Kidney (tissue), 14 donors: ENCODE data around the gene SLC28A1. TPM values are rescaled to one million over a fixed set of nuclear protein-coding genes. Genes with fewer than 3 reads are reported as not detected.

Source experiments
- DNase-seq, 5 donors: peaks; one replicate each; pipeline ENCODE4 v3.0.0-alpha.2; 2013 to 2020
- FAIRE-seq: peaks from 2 replicates; lab custom pipeline; 2012; peaks lifted over from hg19 to GRCh38; lab: Jason Lieb, UNC
- H3K27ac ChIP-seq, 2 donors: one replicate each; pipeline ENCODE4 v1.7.0; 2013; ENCODE audit warnings: low read depth in 2 of 2, low read length in 2 of 2, inconsistent platforms in 1 of 2
- H3K27me3 ChIP-seq: one replicate; pipeline ENCODE4 v1.7.1; 2013; ENCODE audit warnings: low read length, inconsistent platforms; ENCODE audit not compliant: control insufficient read depth, insufficient read depth
- H3K36me3 ChIP-seq, 3 donors: one replicate each; pipeline versions ENCODE4 v1.7.0 to v1.7.1; 2013; ENCODE audit warnings: low read length in 3 of 3, control low read depth in 1 of 3, inconsistent platforms in 1 of 3; ENCODE audit not compliant: insufficient read depth in 3 of 3, control insufficient read depth in 2 of 3
- H3K4me1 ChIP-seq, 3 donors: one replicate each; pipeline versions ENCODE4 v1.7.0 to v1.7.1; 2013; ENCODE audit warnings: low read length in 3 of 3, inconsistent platforms in 1 of 3, low read depth in 1 of 3; ENCODE audit not compliant: control insufficient read depth in 2 of 3, insufficient read depth in 2 of 3
- H3K4me3 ChIP-seq, 3 donors: one replicate each; pipeline versions ENCODE4 v1.7.0 to v1.8.1; 2013; ENCODE audit warnings: low read length in 3 of 3, control low read depth in 1 of 3, inconsistent platforms in 1 of 3
- H3K9ac ChIP-seq, 3 donors: one replicate each; pipeline versions ENCODE4 v1.7.0 to v1.7.1; 2013; ENCODE audit warnings: low read length in 3 of 3, control low read depth in 1 of 3, inconsistent platforms in 1 of 3
- H3K9me3 ChIP-seq, 3 donors: one replicate each; pipeline versions ENCODE4 v1.7.0 to v1.7.1; 2013; ENCODE audit warnings: low read length in 3 of 3, control low read depth in 1 of 3, inconsistent platforms in 1 of 3; ENCODE audit not compliant: control insufficient read depth in 2 of 3, insufficient read depth in 1 of 3
- CTCF ChIP-seq: IDR thresholded peaks from 3 replicates; pipeline ENCODE4 v1.5.1; 2012; ENCODE audit warnings: mild to moderate bottlenecking, moderate library complexity, borderline replicate concordance; ENCODE audit not compliant: insufficient read depth; ENCODE audit errors: extremely low read depth
- intact Hi-C: fragments of 100-400 bp; cut with DNase I; formaldehyde crosslinking; loops from one replicate; pipeline ENCODE4 v1.11.1; 2022
- polyA plus RNA-seq: library from polyadenylated mRNA; stranded (reverse); fragments of 350-450 nt; fragmentation: Illumina TruSeq; extraction: RNeasy Lipid Tissue Mini Kit (QIAGEN cat#74804); gene quantifications from one replicate; pipeline ENCODE4 v1.2.3, GENCODE V29; 2014; ENCODE audit warnings: low read depth, low replicate concordance; ENCODE audit not compliant: insufficient read depth
- total RNA-seq: library from RNA; stranded (reverse); fragmentation: NEBNext Ultra II Directional; extraction: Animal tissue kit (Norgen Biotek cat#: 25700); gene quantifications from one replicate; pipeline ENCODE4 v1.2.1, GENCODE V29; 2021
- donor health status: control.
- donor health status: control.
- donor health status: control.
- donor health status: control.
- donor health status: control.
- donor health status: DM: yes; HTN: yes; CAD: no.
- donor health status: Normal renal cell carcinoma (clear cell type).

Gene SLC28A1
- total and polyA plus RNA-seq, 2 donors from 2014 or later: 12.8 to 51.2 TPM

DNA sequence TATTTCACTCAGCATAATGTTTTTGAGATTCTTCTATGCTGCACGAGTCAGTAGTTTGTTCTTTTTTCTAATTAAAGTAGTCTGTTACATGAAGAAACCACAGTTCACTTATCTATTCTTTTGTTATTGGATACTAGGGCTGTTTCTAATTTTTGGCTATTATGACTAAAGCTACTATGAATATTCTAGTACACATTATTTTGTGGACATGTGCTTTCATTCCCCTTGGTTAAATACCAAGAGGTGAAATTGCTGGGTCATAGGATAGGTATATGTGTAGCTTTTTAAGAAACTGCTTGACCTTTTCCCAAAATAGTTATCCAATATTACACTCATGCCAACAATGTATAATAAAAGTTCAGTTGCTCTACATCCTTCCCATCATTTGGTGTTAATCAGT lies 106.0 kb downstream of the SLC28A1 start:
- Histone ChIP-seq H3K4me3 (no peak overlapping the region), H3K27me3 (no peaks in the 10 kb centered on the region), H3K9ac (no peak overlapping the region), H3K27ac (no peak overlapping the region), H3K36me3 (no peaks in the 10 kb centered on the region), H3K9me3 (no peaks in the 10 kb centered on the region), H3K4me1 (peaks cover 0 to 14% (median 12%) of the 10 kb centered on the region in 3 donors)
- no peak for TF ChIP-seq CTCF
- intact Hi-C loops: no loop called here
- no peak for DNase-seq
- FAIRE-seq: no peak

GRCh38 chr15:84991014-84991712 lies 106.7 kb downstream of the SLC28A1 start:
- no peak for TF ChIP-seq CTCF
- DNase-seq: no peak
- no peak overlapping the region for H3K9ac ChIP-seq
- H3K36me3 ChIP-seq: no peaks in the 10 kb centered on the region
- no peaks in the 10 kb centered on the region for H3K9me3 ChIP-seq
- H3K4me3 ChIP-seq: no peak overlapping the region
- H3K4me1 ChIP-seq: peaks cover 0 to 12% (median 12%) of the 10 kb centered on the region in 3 donors
- no peak overlapping the region for H3K27ac ChIP-seq
- FAIRE-seq: no peak
- no peaks in the 10 kb centered on the region for H3K27me3 ChIP-seq
- intact Hi-C loops: no loop called here

GRCh38 chr15:84992157-84992944 lies 107.9 kb downstream of the SLC28A1 start:
- Histone ChIP-seq H3K36me3 (no peaks in the 10 kb centered on the region), H3K4me3 (no peak overlapping the region), H3K9ac (no peak overlapping the region), H3K4me1 (peaks cover 0 to 12% (median 5%) of the 10 kb centered on the region in 3 donors), H3K27me3 (no peaks in the 10 kb centered on the region), H3K9me3 (no peaks in the 10 kb centered on the region), H3K27ac (peak overlapping the region in 1 of 2 donors; percentile 16)
- TF ChIP-seq CTCF: no peak
- FAIRE-seq (no peak), DNase-seq (no peak)
- intact Hi-C loops: no loop called here

Other genes with a start within 250 kb of the SLC28A1 start
- gene WDR73, start 230.4 kb upstream of the SLC28A1 start, total RNA-seq: 39.2 TPM
- 26.2 TPM for gene WDR73, start 230.4 kb upstream of the SLC28A1 start, polyA plus RNA-seq
- gene NMB, start 226.5 kb upstream of the SLC28A1 start, total RNA-seq: 11.8 TPM
- gene NMB, start 226.5 kb upstream of the SLC28A1 start, polyA plus RNA-seq: 19.7 TPM
- gene SEC11A, start 168.5 kb upstream of the SLC28A1 start, total RNA-seq: 147 TPM
- gene SEC11A, start 168.5 kb upstream of the SLC28A1 start, polyA plus RNA-seq: 161 TPM
- 31.6 TPM for gene ZNF592, start 136.1 kb upstream of the SLC28A1 start, total RNA-seq
- gene ZNF592, start 136.1 kb upstream of the SLC28A1 start, polyA plus RNA-seq: 6.9 TPM
- gene ALPK3, start 67.3 kb upstream of the SLC28A1 start, total RNA-seq: 20.2 TPM
- 3.1 TPM for gene ALPK3, start 67.3 kb upstream of the SLC28A1 start, polyA plus RNA-seq
- gene PDE8A, start 97.2 kb downstream of the SLC28A1 start, total RNA-seq: 37.5 TPM
- 20.3 TPM for gene PDE8A, start 97.2 kb downstream of the SLC28A1 start, polyA plus RNA-seq